Uterus (tissue), 4 donors: ENCODE measurements around the gene N4BP3. TPM values are rescaled to one million over a fixed set of nuclear protein-coding genes. Genes with fewer than 3 reads are reported as not detected.

ENCODE experiments used
- DNase-seq, 2 donors: peaks; one replicate each; pipeline ENCODE4 v3.0.0-alpha.2; 2019 to 2020
- H3K27ac ChIP-seq, 2 donors: fragments of 200-600 bp; sonication (generic); 1 replicate in 1 of 2; 2 replicates in 1 of 2; pipeline ENCODE4 v1.5.1; 2016 to 2018
- H3K27me3 ChIP-seq, 2 donors: fragments of 200-600 bp; sonication (generic); one replicate each; pipeline ENCODE4 v1.5.1; 2018 to 2019; ENCODE audit warnings: control low read depth in 1 of 2
- H3K36me3 ChIP-seq, 2 donors: fragments of 200-600 bp; sonication (generic); one replicate each; pipeline ENCODE4 v1.5.1; 2019; ENCODE audit warnings: control low read depth in 1 of 2
- H3K4me1 ChIP-seq, 2 donors: fragments of 200-600 bp; sonication (generic); one replicate each; pipeline ENCODE4 v1.5.1; 2018 to 2019; ENCODE audit warnings: control low read depth in 1 of 2
- H3K4me3 ChIP-seq, 2 donors: fragments of 200-600 bp; sonication (generic); 1 replicate in 1 of 2; 2 replicates in 1 of 2; pipeline ENCODE4 v1.5.1; 2018 to 2019; ENCODE audit warnings: mild to moderate bottlenecking in 1 of 2
- H3K9me3 ChIP-seq, 2 donors: fragments of 200-600 bp; sonication (generic); one replicate each; pipeline ENCODE4 v1.5.1; 2019; ENCODE audit warnings: control low read depth in 1 of 2
- POLR2A ChIP-seq, 2 donors: fragments of 450-650 bp; IDR thresholded peaks; one replicate each; pipeline ENCODE4 v1.6.1; 2016; ENCODE audit warnings: antibody characterized with exemption in 2 of 2, mild to moderate bottlenecking in 1 of 2, moderate library complexity in 1 of 2
- intact Hi-C: fragments of 100-400 bp; cut with DNase I; formaldehyde crosslinking; loops from one replicate; pipeline ENCODE4 v1.15.1; 2023; ENCODE audit warnings: low total_unique reads
- total RNA-seq, 4 donors: library from RNA; depleted of rRNA in 3 of 4; stranded (reverse); fragments of >200 nt in 3 of 4; gene quantifications; one replicate each; pipeline versions ENCODE4 v1.1.0 to v1.2.4, GENCODE V29; 2014 to 2023
- TF ChIP-seq, protein P1 (sequence below), 4 experiments: fragments of 200-600 bp in 2 of 4; fragments of 450-650 bp in 2 of 4; sonication (generic) in 2 of 4; IDR thresholded peaks; one replicate each; pipeline ENCODE4 v1.5.1; 2016 to 2019; ENCODE audit warnings: antibody characterized with exemption in 4 of 4, mild to moderate bottlenecking in 2 of 4, moderate library complexity in 1 of 4
- donor health status: DM: yes; HTN: yes; CAD: no.

N4BP3 gene
- total RNA-seq, 4 donors from 2014 or later: 0.59 to 9.6 (median 1.6) TPM

DNA sequence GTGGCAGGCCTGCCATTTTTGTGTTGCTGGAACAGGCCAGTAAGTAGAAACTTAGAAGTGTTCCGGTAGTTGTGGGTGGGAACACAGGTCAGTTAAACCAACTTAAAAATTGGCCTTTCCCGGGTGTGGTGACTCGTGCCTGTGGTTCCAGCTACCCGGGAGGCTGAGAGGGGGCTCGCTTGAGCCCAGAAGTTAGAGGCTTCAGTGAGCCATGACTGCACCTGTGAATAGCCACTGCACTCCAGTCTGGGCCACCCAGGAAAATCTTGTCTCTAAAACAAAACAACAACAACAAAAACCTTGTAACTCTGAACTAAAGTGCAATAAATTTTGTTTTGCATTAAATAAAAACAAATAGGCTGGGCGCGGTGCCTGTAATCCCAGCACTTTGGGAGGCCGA, 41.7 kb downstream of the N4BP3 start:
- intact Hi-C loops: no loop called here
- TF ChIP-seq, protein P1, sequence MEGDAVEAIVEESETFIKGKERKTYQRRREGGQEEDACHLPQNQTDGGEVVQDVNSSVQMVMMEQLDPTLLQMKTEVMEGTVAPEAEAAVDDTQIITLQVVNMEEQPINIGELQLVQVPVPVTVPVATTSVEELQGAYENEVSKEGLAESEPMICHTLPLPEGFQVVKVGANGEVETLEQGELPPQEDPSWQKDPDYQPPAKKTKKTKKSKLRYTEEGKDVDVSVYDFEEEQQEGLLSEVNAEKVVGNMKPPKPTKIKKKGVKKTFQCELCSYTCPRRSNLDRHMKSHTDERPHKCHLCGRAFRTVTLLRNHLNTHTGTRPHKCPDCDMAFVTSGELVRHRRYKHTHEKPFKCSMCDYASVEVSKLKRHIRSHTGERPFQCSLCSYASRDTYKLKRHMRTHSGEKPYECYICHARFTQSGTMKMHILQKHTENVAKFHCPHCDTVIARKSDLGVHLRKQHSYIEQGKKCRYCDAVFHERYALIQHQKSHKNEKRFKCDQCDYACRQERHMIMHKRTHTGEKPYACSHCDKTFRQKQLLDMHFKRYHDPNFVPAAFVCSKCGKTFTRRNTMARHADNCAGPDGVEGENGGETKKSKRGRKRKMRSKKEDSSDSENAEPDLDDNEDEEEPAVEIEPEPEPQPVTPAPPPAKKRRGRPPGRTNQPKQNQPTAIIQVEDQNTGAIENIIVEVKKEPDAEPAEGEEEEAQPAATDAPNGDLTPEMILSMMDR (IDR thresholded peaks at IDR 0.05): no peak
- TF ChIP-seq POLR2A (IDR thresholded peaks at IDR 0.05): no peak

DNA sequence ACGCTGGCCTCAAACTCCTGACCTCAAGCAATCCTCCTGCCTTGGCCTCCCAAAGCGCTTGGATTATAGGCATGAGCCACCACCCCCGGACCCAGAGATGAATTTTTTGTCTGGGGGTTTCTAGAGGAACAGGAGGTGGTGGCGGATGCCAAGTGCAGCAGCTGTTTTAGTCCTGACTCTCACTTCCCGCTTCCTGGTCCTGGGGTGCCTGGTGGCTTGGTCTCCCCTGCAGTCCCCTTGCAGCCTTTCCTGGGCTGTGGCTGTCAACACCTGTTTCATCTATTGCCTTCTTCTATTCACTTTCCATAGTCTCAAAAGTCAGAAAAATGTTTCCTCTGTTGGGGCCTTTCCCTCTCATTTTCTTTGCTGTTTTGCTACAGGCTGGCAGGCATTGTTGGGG, 46.8 kb downstream of the N4BP3 start:
- Histone ChIP-seq H3K9me3 (no peaks in the 10 kb centered on the region), H3K4me1 (peaks cover 0 to 5% of the 10 kb centered on the region in 2 donors), H3K4me3 (no peak overlapping the region), H3K27ac (no peak overlapping the region), H3K36me3 (no peaks in the 10 kb centered on the region), H3K27me3 (no peaks in the 10 kb centered on the region)
- intact Hi-C loops: loop anchor here (5.0 kb wide), 1 partner anchor 88 kb away; no protein-coding TSS in a partner anchor
- DNase-seq: no peak
- no peak for TF ChIP-seq POLR2A (IDR thresholded peaks at IDR 0.05)
- TF ChIP-seq, protein P1 (IDR thresholded peaks at IDR 0.05): no peak

More for the DNA sequence above, 41.7 kb downstream of the N4BP3 start:
- Histone ChIP-seq H3K36me3 (no peaks in the 10 kb centered on the region), H3K9me3 (no peaks in the 10 kb centered on the region), H3K27me3 (no peaks in the 10 kb centered on the region), H3K4me3 (no peak overlapping the region), H3K4me1 (no peaks in the 10 kb centered on the region), H3K27ac (no peak overlapping the region)
- no peak for DNase-seq

DNA sequence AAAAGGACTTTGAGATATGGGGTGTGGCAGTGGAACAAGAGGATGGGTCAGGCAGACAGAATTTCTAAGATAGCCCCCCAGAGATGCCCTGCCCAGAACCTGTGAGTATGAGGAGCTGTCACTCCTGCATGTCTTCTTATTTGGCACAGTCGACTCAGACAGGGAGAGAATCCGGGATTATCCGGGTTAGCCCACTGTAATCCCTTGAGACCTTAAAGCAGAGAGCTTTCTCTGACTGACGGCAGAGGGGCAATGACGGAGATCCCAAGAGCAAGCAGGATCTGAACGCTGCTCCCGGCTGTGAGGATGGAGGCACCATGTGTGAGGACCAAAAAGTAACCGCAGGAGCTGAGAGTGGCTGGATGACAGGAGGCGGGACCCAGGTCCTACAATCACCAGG, 49.1 kb downstream of the N4BP3 start:
- no peak for DNase-seq
- H3K4me1 ChIP-seq: peaks cover 0 to 5% of the 10 kb centered on the region in 2 donors
- no peaks in the 10 kb centered on the region for H3K36me3 ChIP-seq
- intact Hi-C loops: loop anchor here (5.0 kb wide), 1 partner anchor 90 kb away; no protein-coding TSS in a partner anchor
- no peaks in the 10 kb centered on the region for H3K27me3 ChIP-seq
- H3K27ac ChIP-seq: no peak overlapping the region
- no peak for TF ChIP-seq POLR2A (IDR thresholded peaks at IDR 0.05)
- TF ChIP-seq, protein P1 (IDR thresholded peaks at IDR 0.05): no peak
- H3K9me3 ChIP-seq: no peaks in the 10 kb centered on the region
- H3K4me3 ChIP-seq: no peak overlapping the region

DNA sequence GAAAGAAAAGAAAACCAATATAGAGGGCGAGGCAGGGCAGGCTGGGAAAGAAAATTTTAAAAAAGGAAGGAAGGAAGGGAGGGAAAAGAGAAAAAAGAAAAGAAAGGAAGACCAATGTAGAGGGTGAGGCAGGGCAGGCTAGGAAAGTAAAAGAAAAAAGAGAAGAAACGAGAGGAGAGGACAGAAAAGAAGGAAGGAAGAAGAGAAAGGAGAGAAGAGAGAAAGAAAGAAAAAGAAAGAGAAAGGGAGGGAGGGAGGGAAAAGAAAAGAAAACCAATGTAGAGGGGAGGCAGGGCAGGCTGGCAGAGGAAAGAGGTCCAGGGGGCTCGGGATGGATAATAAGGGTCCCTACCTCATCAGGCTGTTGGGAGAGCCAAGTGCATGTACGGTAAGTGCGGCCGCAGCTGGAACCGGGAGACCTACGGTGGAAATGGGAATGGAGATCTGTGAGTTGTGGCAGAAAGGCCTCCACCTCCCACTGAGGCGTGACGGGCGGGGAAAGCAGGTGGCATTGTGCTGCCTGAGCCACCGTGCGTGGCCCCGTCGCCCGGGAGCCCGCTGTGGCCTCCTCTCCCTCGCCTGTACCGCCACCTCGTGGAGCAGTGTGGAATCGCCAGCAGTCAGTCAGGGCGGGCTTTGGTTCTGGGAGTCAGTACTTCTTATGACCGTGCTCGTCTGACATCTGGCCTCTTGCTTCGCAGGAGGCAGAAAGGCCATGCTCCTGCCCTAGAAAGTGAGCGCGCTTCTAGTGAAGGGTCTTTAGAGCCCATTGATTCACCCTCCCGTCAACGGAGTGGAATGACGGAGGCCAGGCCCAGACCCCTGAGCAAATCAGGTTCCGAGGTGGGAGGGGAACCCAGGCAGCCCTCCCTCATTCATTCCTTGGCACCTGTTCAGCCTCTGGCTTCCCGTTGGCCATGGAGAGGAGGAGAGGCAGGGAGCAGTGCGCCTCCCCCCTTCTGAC, 50.7 kb downstream of the N4BP3 start:
- intact Hi-C loops: loop anchor here (5.0 kb wide), 1 partner anchor 92 kb away; no protein-coding TSS in a partner anchor
- H3K9me3 ChIP-seq: no peaks in the 10 kb centered on the region
- H3K27me3 ChIP-seq: no peaks in the 10 kb centered on the region
- TF ChIP-seq POLR2A (IDR thresholded peaks at IDR 0.05): peak in 1 of 2 donors; percentile 19
- TF ChIP-seq, protein P1 (IDR thresholded peaks at IDR 0.05): peak; percentile 98 to 99 (median 98)
- no peaks in the 10 kb centered on the region for H3K36me3 ChIP-seq
- peak; percentile 72 to 85 for DNase-seq
- H3K27ac ChIP-seq: no peak overlapping the region
- H3K4me3 ChIP-seq: no peak overlapping the region
- peaks cover 0 to 5% of the 10 kb centered on the region in 2 donors for H3K4me1 ChIP-seq

DNA sequence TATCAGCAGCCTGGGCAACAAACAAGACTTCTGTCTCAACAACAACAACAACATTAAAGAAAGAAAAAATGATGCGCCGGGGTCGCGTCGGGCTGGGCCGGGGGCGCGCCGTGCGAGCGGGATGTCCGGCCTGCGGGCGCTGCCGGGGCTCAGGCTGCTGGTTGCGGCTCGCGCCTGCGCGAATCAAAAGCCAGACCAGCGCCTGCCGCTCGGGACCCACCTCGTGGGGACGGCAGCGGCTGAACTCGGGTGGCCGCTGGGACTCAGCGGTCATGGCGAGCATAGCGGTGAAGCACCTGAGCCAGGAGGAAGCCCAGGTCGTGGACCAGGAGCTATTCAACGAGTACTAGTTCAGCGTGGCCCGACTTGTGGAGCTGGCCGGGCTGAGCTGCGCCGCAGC, 52.2 kb downstream of the N4BP3 start:
- TF ChIP-seq, protein P1 (IDR thresholded peaks at IDR 0.05): no peak
- no peak for TF ChIP-seq POLR2A (IDR thresholded peaks at IDR 0.05)
- H3K4me3 ChIP-seq: no peak overlapping the region
- H3K27me3 ChIP-seq: no peaks in the 10 kb centered on the region
- no peaks in the 10 kb centered on the region for H3K9me3 ChIP-seq
- H3K36me3 ChIP-seq: no peaks in the 10 kb centered on the region
- intact Hi-C loops: no loop called here
- DNase-seq: no peak
- H3K4me1 ChIP-seq: peaks cover 0 to 5% of the 10 kb centered on the region in 2 donors
- H3K27ac ChIP-seq: no peak overlapping the region
